ENCODE results near the gene HCN2.
A peak's percentile ranks its signal among the peaks of the same experiment; 100 is the strongest.
"Not testable (repeated sequence)": the region's sequence is repeated elsewhere in the genome, so short reads cannot be mapped to it uniquely, and the experiment has no call there.

The HCN2 gene

DNA sequence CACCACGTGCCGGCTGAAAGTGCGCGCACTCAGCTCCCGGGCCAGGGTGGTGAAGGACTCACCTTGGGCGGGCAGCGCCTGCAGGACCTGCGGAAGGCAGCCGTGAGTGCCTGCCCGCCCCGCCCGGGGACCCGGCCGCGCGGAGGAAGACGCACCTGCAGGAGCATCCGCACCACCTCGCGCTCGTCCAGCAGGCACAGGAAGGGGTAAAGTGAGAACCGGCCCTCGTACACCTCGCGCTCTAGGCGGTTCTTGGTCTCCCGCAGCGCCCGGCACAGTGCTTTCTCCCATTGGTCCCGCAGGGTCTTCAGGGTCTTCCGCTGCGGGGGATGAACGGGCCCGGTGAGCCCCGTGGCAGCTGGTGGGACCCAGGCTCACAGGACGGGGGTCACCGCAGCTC, 33.0 kb downstream of the HCN2 start:
- no peak for DNase-seq

DNA sequence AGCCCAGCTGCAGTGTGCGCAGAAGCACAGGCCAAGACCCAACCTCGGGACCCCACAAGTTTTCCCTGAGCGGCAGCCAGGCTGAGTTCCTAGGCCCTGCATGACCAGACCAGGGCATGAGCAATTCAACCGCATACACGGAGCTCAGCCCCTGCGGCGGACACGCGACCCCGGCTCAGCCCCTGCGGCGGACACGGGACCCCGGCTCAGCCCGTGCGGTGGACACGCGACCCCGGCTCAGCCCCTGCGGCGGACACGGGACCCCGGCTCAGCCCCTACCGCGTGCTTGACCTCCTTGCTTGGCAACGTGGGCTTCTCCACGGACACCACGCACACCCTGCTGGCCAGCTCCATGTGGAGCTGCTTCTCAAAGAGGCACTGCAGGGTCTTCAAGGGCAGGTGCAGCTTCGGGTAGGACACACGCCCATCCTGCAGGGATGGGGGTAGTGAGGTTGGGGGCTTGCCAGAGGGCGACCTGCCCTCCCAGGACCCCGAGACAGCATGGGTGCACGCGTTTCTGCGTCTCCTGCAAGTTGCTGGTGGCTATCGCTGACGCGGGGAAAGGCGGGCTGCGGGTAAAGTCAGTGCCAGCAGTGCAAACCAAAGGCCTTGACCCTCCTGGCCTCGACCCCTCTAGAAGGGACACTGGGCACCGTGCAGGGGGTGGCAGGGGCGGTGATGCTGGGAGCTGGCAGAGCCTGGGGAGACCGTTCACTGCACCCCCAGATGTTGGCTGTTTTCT, 33.7 kb downstream of the HCN2 start:
- DNase-seq: no peak

DNA sequence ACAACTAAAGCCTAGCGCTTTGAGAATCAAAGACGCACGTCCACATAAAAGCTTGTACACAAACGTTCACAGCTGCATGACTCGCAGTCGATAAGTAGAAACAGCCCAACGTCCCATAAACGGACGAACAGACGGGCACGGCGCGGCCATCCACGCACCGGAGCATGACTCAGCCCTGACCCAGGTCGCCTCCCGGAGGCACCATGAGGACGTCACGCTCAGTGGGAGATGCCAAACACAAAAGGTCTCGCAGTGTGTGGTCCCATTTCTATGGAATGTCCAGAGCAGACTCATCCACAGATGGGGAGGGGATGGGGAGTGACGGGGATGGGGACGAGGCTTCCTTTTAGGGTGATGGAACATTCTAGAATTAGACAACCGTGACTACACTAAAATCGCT, 34.3 kb downstream of the HCN2 start:
- no peak for DNase-seq

DNA sequence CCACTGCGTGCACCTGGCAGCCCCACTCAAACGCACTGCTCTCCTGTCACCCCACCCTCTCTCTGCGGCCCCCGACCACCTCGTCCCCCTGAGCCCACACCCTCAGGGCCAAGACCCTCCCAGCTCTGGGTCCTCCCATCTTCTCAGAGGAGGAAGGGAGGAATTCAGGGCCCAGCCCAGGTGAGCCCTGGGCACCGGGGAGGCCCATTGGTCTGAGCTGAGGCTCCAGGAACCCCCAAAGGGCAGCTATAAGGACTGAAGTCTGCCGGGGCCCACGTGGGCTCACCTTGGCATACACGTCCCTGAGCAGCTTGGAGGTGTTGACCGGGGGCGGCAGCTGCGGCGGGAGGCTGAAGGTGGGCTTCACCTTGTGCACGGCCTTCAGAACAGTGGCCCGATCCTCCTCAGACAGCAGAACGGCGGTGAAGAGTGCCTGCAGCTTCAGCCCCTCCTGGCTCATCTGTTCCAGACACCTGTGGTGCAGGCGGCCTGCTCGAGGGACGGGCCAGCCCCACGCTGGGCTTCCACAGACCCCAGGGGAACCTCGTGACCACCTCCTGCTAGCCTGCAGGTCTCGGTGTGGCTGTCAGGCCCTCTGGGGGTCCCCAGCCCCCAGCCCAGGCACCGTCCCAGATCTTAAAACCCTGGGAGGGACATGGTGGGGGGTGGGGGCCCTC, 34.9 kb downstream of the HCN2 start:
- DNase-seq: no peak

DNA sequence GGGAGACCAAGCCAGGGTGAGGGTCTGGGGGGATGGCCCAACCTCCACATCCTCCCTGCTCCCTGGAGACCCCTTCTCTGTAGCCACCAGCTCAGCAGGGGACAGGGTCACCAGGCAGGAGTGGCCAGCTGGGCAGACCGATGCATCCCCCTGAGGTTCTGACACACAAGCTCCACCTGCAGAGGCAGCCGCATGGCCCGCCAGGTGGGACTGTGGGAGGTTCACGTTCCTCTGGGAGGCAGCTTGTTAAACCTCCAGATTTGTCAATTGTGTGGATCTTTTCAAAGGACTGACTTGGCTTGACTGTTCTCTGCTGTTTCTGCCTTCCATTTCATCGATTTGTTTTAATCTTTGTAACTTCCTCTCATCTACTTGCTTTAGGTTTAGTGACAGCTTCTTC, 35.6 kb downstream of the HCN2 start:
- DNase-seq: no peak

DNA sequence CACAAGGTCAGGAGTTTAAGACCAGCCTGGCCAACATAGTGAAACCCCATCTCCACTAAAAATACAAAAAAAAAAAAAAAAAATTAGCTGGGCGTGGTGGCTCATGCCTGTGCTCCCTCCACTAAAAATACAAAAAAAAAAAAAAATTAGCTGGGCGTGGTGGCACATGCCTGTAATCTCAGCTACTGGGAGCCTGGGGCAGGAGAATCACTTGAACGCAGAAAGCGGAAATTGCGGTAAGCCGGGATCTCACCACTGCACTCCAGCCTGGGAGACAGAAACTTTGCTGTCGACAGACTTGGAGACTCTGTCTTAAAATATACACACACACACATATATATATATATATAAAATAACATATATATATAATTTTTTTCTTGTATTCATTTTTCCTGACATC, 36.9 kb downstream of the HCN2 start:
- DNase-seq: not testable (repeated sequence)

DNA sequence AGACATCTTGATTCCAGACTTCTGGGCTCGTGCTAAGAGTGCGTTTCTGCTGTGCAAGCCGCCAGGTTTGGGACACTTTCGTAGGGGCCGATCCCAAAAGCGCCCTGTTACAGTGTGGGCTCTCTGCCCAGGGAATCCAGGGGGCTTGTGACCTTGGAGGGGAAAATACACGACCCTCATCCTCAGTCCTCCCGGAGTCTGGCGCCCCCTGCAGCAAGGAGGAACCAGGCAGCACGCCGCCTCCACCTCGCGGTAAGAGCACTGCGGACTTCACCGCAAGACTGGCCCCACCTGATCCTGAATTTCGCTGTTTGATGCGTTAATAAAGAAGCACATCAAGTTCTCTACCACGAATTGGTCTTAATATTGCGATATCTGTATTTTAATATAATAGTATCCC, 38.5 kb downstream of the HCN2 start:
- no peak for DNase-seq

DNA sequence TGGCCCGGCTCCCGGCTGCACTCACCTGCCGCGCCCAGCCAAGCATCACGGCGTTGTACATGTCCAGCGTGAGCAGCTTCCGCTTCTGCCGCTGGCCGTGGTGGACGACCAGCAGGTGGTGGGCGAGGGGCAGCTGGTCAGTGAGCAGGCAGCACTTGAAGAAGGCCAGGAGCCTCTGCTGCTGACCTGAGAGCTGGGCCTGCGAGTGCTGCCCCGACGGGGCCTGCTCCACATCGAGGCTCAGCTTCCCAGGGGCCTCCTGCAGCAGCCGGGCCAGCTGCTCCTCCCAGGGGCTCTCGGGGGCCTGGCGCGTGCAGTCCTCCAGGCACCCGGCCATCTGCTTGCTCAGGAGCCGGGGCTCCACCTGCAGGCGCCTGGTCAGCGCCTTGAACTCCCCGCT, 39.8 kb downstream of the HCN2 start:
- DNase-seq: not testable (repeated sequence)

DNA sequence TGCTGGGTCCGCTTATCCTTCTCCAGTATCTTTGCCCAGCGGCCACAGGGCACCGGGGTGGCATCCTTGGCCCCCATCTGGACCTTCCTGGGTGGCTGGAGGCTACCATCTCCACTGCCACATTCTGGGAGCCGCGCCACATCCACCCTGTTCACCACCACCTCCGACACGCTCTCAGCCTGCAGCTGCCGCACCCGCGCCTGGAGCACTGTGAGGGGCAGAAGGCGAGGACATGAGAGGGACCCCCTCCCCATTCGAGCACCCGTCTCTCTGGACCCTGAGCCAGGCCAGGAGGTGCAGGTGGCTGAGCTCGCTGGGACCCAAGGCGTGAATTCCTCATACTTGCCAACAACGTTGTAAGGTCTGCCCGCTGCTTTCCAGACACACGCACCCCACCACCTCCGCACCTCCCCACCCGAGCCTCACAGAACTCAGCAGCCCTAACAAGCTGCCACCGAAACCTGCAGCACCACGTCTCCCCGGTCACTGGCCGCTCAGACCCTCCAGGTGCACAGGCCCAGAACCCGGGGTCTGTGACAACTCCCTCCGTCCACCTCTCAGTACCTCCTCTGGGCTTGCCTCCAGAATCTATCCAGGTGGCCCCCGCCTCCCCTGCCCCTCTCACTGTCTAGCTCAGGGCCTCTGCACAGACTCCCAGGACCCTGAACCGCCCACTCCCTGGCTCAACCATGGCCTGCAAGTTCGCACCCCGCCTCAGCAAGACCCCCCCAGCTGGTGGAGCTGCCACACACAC, 40.5 kb downstream of the HCN2 start:
- no peak for DNase-seq

DNA sequence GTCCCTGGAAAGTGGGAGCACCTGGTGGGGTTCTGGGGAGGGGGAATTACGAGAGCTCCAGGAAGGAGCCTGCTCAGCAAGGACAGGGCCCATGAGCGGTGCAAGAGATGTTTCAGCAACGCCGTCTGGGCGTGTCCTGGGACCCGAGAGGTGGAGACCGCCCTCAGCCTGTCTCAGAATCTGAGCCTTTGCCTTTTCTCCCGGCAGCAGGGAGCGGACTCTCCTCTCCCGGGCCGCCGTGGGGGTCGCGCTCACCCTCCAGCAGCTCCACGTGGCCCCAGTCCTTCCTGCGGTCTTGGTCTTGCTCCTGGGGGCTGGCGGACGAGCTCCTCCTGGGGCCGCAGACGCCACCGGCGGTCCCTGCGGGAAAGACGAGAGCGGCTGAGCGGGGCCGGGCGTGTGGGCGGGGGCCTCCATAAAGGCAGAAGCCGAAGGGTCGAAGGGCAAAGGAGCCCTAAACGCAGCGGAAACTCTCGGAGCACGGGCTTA, 42.9 kb downstream of the HCN2 start:
- no peak for DNase-seq

DNA sequence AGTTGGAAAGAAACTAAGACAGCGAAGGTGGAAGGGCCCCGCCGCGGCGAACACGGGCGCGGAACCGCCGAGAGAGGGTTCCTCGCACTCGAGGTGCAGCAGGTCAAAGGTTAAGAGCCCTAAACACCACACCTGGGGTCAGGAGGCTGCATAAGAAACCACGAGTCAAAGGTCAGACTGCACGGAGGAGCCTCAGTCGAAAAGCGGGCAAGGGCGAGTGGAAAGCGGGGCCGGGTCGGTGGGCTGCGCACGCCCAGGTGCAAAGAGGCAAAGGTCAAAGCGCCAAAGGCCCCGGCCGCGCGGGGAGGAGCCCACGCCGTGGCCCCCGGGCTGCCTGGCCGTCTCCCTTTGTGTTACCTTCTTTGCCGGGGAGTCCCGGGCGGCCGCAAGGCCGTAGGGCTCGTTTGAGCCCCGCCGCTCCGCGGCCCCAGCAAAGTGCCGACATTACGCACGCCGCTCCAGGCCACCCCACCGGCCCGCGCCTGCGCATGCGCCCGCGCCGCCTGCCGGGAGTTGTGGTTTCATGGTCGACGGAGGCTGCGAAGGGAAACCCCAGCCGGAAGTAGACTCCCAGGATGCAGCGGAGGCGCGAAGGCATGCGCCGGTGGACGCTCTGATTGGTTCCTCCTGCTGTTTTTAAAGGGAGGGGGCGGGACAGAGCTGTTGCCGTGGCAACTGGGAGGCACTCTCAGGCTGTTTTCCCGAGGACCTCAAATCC, 43.5 kb downstream of the HCN2 start, which contains the start of gene POLRMT:
Gene POLRMT, minus strand, starts transcription at position 470 of the 718 bp plus-strand sequence. Its CDS starts 25 bp downstream, at position 445.
- DNase-seq: peak; percentile 64

DNA sequence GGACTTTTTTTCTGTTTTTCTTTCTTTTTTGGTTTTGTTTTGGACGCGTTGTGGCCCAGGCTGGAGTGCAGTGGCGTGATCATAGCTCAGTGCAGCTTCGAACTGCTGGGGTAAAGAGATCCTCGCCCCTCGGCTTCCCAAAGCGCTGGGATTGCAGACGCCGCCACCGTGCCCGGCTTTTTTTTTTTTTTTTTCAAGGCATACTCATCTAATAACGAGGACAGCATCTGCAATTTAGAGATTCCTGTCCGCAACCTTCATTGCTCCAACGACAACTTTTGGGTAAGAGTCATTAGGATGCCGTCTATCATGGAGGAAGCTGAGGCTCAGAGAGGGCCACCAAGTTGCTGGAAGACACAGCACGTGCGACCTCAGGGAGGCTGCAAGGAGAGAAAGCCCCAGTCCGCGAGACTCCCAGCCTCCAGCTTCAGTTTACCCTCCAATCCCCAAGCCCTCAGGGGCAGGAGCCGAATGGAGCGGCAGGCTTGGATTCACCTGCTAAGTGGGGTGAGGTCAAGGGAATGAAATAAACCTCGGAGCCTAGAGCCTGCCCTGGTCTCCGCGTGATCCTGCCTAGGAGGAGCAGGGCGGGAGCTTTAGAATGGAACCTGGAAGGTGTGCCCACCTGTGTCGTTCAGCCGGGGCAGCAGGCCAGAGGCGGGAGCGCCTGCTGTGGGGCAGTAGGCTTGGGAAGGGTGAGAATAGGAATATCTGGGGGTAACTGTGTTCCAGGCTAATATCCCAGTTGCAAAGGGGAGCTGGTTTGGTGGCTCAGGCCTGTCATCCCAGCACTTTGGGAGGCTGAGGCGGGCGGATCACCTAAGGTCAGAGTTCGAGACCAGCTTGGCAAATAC, 44.3 kb downstream of the HCN2 start:
- DNase-seq: no peak

DNA sequence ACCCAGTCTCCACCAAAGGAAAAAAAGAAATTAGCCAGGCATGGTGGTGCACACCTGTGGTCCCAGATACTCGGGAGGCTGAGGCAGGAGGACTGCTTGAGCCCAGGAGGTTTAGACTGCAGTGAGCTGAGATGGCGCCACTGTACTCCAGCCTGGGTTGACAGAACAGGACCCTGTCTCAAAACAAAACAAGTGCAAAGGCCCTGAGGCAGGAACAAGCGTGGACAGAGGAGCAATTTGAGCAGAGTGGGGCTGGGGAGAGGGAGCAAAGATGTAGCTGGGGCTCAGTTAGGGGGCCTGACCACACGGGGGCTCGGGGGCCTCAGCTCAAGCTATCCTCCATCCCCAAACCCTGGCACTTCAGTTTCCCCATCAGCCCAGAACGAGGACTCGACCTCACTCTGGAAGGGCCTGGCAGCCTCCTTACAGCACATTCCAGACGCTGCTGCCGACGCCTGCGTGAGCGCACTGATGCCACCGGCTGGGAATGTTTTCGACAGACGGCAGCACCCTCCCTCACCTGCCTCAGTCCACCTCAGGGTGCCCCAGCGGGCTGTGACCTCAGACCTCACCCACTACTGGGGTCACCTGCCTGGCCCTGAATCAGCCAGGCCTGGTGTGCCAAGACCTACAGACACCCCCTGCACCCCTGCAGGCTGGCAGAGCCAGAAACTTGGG, 45.4 kb downstream of the HCN2 start:
- no peak for DNase-seq

DNA sequence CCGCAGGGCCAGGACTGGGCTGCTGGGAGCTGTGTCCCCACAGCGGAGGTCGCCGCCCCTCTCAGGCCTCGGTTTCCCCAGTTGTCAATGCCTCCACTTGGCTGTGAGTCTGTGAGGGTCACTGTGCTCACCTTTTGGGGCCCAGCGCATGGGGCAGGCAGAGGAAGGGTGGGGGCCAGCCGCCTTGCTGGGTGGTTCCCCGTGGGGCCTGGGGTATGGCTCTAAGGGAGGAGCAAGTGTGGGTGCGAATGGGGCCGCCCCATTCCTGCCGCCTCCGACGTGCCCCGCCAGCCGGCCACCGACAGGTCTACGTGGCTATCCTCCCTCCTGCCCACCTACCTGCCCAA, 49.2 kb downstream of the HCN2 start:
- DNase-seq: no peak

DNA sequence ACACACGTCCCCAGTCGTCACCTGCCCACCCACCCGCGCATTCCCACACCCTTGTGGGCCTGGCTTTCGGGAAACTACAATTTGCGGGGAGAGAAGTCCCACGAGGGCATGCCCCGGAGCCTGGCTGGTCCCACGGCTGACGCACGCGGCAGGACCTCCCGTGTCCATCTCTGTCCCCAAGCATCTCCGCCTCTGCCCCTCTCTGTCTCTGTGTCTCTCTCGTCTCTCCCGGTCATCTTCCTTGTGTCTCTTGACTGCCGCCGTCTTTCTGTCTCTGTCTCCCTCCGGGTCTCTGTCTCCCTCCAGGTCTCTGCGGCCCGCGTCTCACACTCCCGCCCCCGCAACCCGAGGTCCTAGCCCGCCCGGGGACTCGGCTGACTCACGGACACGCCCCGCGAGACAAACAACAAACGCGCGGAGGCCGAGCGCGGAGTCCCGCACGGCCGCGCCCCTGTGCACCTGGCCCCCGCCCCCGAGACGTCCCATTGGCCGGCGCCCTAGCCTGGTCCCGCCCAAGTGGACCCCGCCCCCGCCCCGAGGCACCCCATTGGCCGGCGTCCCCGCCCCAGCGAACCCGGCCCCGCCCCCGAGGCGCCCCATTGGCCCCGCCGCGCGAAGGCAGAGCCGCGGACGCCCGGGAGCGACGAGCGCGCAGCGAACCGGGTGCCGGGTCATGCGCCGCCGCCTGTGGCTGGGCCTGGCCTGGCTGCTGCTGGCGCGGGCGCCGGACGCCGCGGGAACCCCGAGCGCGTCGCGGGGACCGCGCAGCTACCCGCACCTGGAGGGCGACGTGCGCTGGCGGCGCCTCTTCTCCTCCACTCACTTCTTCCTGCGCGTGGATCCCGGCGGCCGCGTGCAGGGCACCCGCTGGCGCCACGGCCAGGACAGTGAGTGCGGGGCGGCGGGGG, 49.8 kb downstream of the HCN2 start, which contains the start of gene FGF22:
Gene FGF22, plus strand, starts transcription at position 627 of the 908 bp plus-strand sequence. Its CDS starts 47 bp downstream, at position 674.
- peak; percentile 26 for DNase-seq

DNA sequence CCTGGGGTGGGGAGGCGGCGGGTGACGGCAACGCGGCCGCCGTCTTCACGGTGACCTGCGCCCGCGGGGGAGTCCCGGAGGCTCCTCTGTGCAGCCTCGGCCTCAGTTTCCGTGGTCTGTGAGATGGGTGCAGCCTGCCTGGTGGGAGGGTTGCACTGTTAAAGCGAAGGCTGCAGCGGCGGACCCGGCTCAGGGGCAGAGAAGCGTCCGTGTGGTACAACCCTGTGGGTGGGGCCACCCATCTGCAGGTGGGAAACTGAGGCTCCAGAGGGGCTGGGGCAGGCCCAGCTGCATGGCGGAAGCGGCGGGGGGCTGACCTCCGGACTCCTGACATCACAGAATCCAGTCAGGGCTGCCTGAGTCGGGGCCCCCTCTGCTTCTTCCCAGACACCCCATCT, 50.5 kb downstream of the HCN2 start:
- DNase-seq: no peak

DNA sequence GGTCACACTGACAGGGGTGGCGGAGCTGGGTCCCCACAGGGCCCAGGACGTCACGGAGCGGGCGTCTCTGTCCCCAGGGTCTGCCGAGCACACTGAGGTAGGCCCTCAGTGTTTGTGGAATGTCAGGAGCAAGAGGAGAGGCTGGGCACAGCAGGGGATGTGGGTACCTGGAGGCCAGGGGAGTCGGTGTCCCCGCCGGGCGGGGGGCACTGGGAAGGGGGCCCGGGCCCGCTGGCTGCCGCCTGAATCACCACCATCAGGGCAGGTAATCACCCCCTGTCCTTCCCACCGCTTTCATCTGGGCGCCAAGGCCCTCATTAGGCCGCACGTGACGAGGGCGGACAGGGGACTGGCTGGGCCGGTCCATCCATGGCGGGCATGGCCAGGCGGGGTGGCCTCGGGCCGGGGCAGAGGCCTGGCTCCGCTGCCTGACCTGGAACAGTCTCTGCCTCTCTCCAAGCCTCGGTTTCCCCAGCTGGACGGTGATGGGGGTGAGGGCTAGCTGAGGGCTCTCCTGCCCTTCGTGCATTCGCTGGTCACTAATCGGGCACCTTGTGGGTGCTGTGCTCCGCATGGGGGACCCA, 51.0 kb downstream of the HCN2 start:
- DNase-seq: no peak

DNA sequence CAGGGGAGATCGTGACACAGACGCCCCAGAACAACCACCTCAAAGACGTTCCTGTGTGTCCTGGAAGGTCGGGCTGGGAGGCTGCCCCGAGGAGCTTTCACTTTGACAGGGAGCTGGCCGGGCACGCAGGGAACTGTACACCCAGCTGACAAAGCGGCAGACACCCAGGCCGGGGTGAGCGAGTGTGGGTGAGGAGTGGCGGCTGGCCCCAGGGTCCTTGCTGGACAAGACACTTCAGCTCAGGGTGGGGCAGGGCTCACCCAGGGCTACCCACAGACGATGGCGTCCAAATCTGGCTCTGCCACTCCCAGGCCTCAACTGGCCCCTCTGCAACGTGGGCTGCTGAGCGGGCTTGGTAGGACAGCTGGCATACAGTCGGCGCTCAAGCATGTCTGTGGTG, 52.0 kb downstream of the HCN2 start:
- DNase-seq: no peak

DNA sequence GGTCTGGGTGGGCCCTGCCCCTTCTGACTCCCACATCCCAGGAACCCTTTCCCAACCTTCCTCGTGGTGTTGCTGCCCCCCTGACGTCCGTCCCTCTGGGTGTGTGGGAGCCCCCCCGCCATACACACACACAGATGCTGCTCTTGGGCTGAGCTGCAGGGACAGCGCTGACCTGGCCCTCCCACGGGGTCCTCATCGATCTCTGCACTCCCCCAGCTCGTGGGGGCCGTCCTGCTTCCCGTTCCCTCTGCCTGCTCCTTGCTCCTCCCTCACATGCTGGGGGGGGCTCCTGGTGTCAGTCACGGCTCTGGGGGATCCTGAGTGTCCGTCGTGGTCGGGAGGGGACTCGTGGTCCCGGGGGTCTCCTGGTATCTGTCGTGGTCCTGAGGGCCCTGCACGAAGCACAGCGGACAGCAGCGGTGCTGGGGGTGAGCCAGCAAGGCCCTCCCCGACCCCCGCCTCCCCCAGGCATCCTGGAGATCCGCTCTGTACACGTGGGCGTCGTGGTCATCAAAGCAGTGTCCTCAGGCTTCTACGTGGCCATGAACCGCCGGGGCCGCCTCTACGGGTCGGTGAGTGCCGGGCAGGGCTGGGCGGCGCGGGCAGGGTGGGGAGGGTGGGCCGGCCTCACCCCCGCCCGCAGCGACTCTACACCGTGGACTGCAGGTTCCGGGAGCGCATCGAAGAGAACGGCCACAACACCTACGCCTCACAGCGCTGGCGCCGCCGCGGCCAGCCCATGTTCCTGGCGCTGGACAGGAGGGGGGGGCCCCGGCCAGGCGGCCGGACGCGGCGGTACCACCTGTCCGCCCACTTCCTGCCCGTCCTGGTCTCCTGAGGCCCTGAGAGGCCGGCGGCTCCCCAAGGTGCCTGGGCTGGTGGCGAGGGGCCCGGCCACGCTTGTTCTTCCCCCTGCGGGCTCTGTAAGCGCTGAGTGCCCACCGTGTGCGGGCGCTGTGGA, 53.4 kb downstream of the HCN2 start:
- no peak for DNase-seq

Measured in NCI-H2029 treated with DMSO at 0.1 percent for 48 hours (cell line).